Transverse colon (tissue), 4 donors: ENCODE data around the gene GTF2A2.

Source experiments
- POLR2A ChIP-seq: fragments of 450-650 bp; IDR thresholded peaks from one replicate; pipeline ENCODE4 v1.6.1; 2016; ENCODE audit warnings: antibody characterized with exemption, mild to moderate bottlenecking, moderate library complexity
- POLR2AphosphoS5 ChIP-seq, 3 donors: sonication (generic); formaldehyde crosslinking; IDR thresholded peaks; one replicate each; pipeline ENCODE4 v1.6.1; 2016; ENCODE audit warnings: antibody characterized with exemption in 3 of 3
- TF ChIP-seq, protein P1 (sequence below), 5 experiments: fragments of 200-600 bp in 3 of 5; fragments of 450-650 bp in 2 of 5; sonication (generic) in 3 of 5; IDR thresholded peaks; 1 replicate in 2 of 5; 2 replicates in 3 of 5; pipeline ENCODE4 v1.5.1; 2016 to 2017; ENCODE audit warnings: antibody characterized with exemption in 5 of 5, inconsistent platforms in 3 of 5, mild to moderate bottlenecking in 2 of 5, moderate library complexity in 1 of 5

DNA sequence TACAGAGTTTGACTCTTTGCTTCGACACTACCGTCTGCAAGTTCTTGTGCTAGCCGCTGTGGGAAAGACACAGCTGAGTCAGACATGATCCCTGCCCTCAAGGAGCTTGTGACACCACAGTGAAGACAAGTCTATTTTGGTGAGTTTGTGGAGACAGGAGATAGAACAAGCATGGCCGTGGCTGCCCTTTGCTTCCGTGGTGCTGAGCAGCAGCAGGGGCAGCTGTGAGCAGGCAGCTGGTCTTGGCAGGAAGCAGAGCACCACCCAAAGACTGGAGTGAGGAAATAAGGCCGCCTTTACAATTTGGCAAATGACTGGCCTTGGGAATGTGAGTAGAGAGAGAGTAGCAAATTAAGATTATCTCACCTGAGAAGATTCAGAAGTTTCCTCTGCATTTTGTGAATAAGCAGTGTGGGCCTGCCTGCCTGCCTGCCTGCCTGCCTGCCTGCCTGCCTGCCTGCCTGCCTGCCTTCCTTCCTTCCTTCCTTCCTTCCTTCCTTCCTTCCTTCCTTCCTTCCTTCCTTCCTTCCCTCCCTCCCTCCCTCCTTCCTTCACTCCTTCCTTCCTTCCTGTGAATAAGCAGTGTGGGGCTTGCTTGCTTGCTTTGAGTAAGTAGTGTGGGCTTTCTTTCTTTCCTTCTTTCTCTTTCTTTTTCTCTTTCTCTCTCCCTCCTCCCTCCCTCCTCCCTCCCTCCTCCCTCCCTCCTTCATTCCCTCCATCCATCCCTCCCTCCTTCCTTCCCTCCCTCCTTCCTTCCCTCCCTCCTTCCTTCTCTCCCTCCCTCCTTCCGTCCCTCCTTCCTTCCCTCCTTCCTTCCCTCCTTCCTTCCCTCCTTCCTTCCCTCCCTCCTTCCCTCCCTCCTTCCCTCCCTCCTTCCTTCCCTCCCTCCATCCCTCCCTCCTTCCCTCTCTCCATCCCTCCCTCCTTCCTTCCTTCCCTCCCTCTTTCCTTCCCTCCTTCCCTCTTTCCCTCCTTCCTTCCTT is 47.3 kb downstream of the GTF2A2 start:
- TF ChIP-seq POLR2A (no peak), POLR2AphosphoS5 (IDR thresholded peaks at IDR 0.05) (peak in 1 of 3 donors; percentile 29)
- TF ChIP-seq, protein P1, sequence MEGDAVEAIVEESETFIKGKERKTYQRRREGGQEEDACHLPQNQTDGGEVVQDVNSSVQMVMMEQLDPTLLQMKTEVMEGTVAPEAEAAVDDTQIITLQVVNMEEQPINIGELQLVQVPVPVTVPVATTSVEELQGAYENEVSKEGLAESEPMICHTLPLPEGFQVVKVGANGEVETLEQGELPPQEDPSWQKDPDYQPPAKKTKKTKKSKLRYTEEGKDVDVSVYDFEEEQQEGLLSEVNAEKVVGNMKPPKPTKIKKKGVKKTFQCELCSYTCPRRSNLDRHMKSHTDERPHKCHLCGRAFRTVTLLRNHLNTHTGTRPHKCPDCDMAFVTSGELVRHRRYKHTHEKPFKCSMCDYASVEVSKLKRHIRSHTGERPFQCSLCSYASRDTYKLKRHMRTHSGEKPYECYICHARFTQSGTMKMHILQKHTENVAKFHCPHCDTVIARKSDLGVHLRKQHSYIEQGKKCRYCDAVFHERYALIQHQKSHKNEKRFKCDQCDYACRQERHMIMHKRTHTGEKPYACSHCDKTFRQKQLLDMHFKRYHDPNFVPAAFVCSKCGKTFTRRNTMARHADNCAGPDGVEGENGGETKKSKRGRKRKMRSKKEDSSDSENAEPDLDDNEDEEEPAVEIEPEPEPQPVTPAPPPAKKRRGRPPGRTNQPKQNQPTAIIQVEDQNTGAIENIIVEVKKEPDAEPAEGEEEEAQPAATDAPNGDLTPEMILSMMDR (IDR thresholded peaks at IDR 0.05), result no peak
